Glomerular endothelial cell (primary cell): ENCODE data around the gene DNAH10. TPM values are rescaled to one million over a fixed set of nuclear protein-coding genes. Genes with fewer than 3 reads are reported as not detected.
"Not testable (repeated sequence)": the region's sequence is repeated elsewhere in the genome, so short reads cannot be mapped to it uniquely, and the experiment has no call there.

ENCODE experiments used
- DNase-seq: peaks from one replicate; pipeline ENCODE4 v3.0.0-alpha.2; 2011; ENCODE audit warnings: low read depth, low spot score; ENCODE audit errors: extremely low read depth
- total RNA-seq: library from RNA; depleted of rRNA; stranded (reverse); fragments of >200 nt; gene quantifications from 2 replicates; pipeline ENCODE4 v1.2.3, GENCODE V29; 2015

Gene DNAH10
- total RNA-seq, 1 donor from 2014 or later = not detected

DNA sequence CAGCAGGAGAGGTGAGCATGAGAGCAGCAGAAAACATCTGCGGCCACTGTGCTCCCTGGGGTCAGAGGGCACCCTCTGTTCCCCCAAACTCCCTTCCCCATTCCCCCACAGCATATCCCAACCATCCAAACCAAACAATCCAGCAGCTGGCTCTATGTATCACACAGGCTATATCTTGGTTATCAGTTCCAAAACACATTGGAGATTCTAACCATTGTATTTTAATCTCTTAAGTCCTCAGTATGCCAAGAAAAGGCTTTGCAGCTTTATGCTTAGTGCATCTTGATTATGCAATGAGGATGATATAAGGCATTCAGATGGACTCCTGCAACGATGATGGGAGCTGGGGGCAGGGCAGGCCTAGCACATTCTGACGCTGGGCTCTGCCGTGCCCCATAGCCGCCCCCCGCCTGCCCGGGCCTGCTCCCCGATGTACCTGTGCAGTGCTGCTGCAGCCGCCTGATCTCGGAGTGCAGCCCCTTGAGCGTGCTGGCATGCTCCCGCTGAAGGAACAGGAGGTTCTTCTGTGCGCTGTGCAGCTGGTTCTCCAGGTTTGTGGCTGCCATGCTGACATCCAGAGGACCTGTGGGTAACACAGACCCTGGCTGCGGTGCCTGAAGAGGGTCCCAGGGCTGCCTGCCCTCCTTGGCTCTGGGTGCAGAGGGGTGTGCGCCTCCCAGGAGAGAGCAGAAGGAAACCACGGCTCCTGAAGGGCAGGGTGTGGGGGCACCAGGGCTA is 181.0 kb downstream of the DNAH10 start:
- no peak for DNase-seq

DNA sequence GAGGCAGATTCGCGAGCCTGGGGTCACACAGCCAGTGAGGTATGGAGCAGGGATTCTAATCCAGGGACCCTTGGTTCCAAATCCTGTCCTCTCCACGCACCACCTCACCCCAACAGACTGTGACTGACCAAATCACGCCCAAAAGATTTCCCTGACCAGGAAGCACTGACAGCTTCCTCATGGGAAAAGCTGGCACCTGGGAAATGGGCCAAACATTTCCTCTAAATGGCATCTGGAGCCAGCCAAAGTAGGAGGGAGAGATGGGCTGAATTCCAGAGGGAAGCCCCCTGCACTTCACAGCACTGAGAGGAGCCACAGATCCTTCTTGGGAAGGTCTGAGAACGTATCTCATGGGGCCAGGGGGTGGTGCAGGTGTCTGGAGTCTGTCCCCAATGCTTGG is 181.7 kb downstream of the DNAH10 start:
- no peak for DNase-seq

- no peak for DNase-seq
These were observed 182.6 kb downstream of the DNAH10 start for GRCh38 chr12:123944696-123945095.

DNA sequence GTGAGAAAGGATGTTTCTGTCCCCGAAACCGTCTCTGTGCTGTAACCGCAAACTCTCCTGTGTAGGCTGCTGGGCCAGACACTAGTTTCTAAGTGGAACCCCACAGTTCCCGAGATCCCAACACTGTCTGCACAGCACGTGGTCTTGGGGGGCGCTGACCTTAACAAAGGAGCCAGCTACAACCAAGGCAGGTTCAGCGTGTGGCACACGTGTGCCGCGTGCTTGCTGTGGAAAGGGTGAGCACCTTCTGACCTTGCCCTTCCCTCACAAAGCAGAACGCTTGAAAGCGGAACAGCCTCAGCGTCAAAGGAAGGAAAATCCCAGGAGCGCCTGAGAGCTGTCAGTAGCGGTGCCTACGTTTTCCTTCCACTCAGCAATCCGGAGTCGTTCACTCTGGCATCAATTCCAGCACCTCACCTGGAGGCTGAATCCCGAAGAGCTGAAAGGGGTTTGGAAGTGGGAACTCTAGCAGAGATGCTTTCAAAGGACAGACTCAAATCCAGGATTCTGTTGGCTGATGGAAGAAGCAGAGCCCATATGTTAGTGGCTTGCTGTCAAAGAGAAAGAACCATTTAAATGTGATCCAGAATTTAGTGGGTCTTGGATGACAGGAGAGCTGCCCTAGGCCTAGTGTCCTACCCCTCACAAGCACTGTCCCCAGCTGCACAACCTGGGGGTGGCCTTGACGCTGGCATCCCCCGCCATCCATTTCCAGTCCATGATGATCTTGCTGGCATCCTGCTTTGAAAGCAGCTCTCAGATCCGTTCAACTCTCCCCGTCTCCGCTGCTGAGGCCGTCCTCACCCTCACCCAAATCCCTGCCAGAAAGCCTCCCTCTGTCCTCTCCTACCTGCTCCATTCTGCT is 183.4 kb downstream of the DNAH10 start:
- DNase-seq = no peak

- no peak for DNase-seq
These were observed 184.0 kb downstream of the DNAH10 start for GRCh38 chr12:123946152-123946515.

DNA sequence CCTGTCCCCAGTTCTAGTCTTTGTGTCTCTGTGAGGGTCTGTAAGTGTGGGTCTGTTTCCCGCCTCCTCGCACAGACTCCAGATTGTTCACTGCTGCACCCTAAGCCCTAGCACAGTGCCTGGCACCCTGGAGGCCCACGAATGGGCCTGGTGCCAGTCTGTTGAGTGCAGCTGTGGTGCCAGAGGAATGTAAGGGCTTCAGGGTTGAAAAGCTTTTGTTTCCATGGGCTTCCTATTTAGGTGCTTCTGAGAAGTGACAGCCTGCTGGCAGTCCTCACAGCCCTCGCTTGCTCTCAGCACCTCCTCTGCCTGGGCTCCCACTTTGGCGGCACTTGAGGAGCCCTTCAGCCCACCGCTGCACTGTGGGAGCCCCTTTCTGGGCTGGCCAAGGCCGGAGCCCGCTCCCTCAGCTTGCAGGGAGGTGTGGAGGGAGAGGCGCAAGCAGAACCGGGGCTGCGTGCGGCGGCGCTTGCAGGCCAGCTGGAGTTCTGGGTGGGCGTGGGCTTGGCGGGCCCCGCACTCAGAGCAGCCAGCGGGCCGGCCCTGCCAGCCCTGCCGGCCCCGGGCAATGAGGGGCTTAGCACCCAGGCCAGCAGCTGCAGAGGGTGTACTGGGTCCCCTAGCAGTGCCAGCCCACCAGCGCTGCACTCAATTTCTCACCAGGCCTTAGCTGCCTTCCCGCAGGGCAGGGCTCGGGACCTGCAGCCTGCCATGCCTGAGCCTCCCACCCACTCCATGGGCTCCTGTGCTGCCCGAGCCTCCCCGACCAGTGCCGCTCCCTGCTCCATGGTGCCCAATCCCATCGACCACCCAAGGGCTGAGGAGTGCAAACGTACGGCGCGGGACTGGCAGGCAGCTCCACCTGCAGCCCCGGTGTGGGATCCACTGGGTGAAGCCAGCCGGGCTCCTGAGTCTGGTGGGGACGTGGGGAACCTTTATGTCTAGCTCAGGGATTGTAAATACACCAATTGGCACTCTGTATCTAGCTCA is 184.7 kb downstream of the DNAH10 start:
- DNase-seq = not testable (repeated sequence)

- DNase-seq = not testable (repeated sequence)
These were observed 185.4 kb downstream of the DNAH10 start for GRCh38 chr12:123947531-123947930.

DNA sequence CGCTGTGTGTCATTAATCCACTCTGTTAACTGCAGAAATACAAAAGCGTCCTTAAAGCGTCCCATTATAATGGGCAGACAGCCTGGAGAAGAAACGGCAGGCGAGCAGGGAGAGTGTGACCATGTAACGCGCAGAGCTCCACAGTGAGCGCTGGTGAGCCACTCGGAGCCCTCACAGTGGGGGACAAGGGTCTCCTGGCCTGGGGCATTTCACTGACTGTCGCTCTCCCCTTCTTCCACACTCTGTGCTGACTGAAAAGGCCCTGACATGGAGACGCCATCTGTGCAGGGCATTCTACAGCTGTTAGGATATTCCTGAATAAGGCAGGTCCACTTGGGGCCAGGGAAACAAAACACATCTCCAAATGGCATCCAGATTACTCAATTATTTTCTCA is 186.3 kb downstream of the DNAH10 start:
- DNase-seq = no peak

GRCh38 chr12:123948796-123949769 is 187.0 kb downstream of the DNAH10 start:
- no peak for DNase-seq

GRCh38 chr12:123949770-123950165 is 187.7 kb downstream of the DNAH10 start:
- DNase-seq = no peak

- DNase-seq = no peak
These were observed 188.6 kb downstream of the DNAH10 start for GRCh38 chr12:123950476-123951349.

DNA sequence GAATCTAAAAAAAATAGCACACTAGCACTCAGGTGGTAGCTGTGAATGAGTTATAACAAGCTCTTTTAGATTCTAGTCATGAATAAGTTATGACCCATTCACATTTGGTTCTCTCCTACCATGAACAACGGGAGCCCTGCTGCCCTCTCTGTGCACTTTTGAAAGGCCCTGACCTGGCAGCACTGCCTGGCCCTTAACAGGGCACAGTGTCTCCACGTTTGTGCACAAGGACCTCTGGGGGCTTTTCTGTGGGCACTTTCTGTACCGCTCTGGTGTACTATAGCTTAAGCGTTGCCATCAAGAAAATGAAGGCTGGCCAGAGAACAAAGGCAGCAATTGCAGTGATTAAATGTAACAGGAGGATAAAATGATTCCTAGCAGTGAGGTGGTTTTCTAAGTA is 189.4 kb downstream of the DNAH10 start:
- no peak for DNase-seq

DNA sequence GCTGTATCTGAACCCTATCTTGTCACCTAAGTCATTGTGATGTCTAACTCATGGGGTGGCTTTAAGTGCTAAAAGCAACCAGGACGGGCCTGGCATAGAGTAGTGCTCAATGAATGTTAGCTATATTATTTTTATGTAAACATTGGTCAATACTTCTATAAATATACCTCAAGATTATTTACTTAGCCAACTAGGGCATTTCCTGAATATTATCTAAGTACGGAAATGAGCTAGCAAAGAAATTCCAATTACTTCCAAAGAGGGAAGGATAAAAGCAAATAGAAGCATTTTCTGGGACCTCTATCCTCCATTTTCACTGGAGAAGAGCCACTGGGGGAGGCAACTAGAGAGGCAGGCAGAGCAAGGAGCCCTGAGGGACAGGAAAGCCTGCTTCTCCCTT is 189.9 kb downstream of the DNAH10 start:
- DNase-seq = no peak

GRCh38 chr12:123954647-123955350 is 192.7 kb downstream of the DNAH10 start:
- no peak for DNase-seq

- no peak for DNase-seq
These were observed 194.1 kb downstream of the DNAH10 start for GRCh38 chr12:123956249-123956648.

GRCh38 chr12:123957196-123957595 is 195.1 kb downstream of the DNAH10 start:
- no peak for DNase-seq

- no peak for DNase-seq
These were observed 196.4 kb downstream of the DNAH10 start for GRCh38 chr12:123958462-123958861.

DNA sequence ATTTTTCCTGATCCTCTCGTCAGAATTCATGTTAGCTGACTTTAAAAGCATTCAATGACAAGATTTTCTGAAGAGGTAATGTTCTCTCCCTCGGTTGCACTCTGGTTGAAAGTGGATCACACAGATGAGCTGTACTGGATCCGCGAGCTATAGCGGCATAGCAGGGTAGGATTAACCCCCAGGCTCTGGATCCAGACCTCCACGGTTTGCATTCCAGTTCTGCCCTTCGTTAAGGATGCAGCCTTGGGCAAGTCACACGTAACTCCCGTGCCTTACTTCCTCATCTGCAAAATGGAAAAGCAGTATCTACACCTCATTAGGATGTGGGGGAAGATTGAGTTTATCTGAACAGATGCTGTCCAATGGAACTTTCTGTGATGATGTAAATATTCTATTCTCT is 196.8 kb downstream of the DNAH10 start:
- no peak for DNase-seq
